ENCODE measurements around the gene GGA1.

DNA sequence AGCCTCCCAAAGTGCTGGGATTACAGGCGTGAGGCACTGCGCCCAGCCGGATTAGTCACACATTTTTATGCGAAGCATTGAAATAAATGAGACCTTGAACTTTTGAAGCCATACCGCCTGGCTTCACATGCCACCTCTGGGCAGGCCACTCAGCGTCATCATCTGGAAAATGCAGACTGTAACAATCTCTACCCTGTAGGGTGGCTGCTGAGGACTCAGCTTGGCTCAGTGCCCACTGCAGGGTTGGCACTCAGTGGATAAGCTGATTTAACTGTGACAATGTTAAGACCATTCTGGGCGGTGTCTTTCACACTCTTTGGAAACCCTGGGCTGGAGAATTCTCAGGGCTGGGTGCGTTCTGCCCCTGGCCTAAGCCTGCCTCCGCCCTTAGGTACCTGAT, 39.3 kb downstream of the GGA1 start:
- TF ChIP-seq, protein P1, sequence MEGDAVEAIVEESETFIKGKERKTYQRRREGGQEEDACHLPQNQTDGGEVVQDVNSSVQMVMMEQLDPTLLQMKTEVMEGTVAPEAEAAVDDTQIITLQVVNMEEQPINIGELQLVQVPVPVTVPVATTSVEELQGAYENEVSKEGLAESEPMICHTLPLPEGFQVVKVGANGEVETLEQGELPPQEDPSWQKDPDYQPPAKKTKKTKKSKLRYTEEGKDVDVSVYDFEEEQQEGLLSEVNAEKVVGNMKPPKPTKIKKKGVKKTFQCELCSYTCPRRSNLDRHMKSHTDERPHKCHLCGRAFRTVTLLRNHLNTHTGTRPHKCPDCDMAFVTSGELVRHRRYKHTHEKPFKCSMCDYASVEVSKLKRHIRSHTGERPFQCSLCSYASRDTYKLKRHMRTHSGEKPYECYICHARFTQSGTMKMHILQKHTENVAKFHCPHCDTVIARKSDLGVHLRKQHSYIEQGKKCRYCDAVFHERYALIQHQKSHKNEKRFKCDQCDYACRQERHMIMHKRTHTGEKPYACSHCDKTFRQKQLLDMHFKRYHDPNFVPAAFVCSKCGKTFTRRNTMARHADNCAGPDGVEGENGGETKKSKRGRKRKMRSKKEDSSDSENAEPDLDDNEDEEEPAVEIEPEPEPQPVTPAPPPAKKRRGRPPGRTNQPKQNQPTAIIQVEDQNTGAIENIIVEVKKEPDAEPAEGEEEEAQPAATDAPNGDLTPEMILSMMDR (IDR thresholded peaks at IDR 0.05; ENCODE audit: low read depth, low read length): no peak
- TF ChIP-seq, protein P2, sequence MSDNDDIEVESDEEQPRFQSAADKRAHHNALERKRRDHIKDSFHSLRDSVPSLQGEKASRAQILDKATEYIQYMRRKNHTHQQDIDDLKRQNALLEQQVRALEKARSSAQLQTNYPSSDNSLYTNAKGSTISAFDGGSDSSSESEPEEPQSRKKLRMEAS (IDR thresholded peaks at IDR 0.05; ENCODE audit: low read depth, low read length): no peak
